Daoy (cell line): ENCODE measurements around the gene PSG7. TPM values are rescaled to one million over a fixed set of nuclear protein-coding genes. Genes with fewer than 3 reads are reported as not detected.
"Not testable (repeated sequence)": the region's sequence is repeated elsewhere in the genome, so short reads cannot be mapped to it uniquely, and the experiment has no call there.

Experiments
- DNase-seq: peaks from one replicate; pipeline ENCODE4 v3.0.0-alpha.2; 2015; ENCODE audit warnings: low read depth
- total RNA-seq: library from RNA; depleted of rRNA; stranded (reverse); fragments of >200 nt; shearing (Covaris generic); gene quantifications from 2 replicates; pipeline ENCODE4 v1.2.3, GENCODE V29; 2014; rRNA removed

Gene PSG7
- not detected in 2 replicates for total RNA-seq

DNA sequence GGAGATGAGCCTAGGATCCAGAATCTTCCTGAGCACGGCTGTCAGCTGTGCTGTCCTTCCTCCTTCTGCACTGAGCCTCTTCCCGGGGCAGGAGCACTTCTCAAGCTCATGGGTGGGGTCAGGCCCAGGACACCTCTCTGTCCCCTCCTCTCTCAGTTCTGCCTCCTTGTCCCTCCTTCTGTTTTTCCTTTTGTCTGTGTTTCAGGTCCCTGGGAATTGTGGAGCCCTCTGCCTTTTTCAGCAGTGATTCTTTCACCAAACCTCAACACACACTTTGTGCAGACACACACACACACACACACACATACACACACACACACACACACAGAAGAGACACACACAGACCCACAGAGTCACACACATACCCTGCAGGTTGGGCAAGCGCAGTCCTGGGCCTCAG lies at the start of gene PSG7:
Gene PSG7, minus strand, starts transcription at position 101 of the 400 bp plus-strand sequence. CDS start 131 bp downstream, outside the sequence.
- DNase-seq, result not testable (repeated sequence)

DNA sequence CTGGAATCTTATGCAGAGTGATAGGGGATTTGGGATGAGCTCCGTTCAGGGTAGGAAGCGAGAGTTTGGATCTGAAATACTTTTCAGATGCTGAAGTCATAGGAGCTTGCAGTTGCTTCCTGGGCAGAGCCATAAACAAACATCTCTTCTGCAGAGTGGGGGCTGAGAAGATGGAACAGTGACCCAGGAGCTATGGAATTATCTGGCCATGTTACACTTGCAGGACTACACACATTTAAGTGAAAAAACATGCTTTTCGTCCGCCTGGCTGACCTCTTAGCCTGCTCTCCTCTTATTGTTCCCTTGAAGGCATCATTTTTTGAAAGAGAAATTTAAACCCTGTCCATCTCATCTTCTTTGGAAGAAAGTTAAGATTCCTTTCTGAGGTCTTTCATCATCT lies 48.6 kb upstream of the PSG7 start:
- no peak for DNase-seq

DNA sequence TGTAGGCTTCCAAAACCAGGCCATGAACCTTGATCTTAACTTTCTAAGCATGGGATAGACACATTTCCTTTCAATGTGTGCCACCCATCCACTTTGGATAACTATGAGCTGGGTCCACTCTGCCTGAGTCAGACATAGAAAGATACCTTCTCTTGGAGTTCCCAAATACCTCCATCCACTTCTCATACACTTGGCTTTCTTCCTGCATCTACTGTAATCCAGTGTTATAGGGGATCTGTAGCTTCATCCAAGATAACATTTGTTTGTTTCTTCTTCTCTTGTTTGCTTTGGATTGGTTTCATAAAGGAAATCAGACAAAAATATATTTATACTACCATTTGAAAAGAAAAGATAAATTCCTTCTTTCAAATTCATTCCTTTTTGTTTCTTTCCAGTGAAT lies 45.1 kb upstream of the PSG7 start:
- not testable (repeated sequence) for DNase-seq

DNA sequence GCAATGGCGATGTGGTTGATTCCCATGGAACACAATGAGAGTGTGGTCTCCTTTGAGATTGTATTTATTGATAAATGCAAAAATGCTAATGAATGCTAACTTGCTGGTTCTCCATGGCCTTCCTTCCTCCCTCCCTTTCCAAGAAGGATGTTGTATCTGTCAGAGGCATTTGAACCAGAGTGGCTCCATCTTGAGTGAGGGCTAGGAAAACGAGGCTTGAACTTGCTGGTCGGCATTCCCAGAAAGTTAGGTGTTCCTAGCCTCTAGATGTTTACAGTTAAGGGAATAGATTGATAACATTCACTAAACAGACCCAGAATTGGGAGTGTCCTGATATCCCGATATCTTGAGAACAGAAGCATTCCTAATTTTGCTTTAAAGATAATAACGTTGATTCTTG lies 34.4 kb upstream of the PSG7 start:
- not testable (repeated sequence) for DNase-seq

DNA sequence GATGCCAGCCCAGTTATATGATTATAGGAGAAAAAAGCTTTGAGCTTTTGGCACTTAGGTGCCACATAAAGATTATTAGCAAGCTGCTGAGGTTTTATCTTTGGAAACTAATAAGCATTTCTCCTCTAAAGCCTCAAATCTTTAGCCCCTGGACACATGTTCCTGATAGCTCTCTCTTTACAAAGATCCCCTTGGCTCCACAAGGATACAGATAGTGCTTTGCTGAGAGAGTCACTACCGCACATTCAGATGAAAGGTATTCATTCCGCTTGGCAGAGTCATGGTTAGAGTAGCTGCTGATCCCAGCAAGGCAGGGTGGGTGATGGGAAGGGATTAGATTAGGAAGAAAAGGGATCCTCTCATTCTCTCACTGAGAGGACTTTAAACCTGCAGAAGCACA lies 28.2 kb upstream of the PSG7 start:
- DNase-seq, result peak; percentile 43

DNA sequence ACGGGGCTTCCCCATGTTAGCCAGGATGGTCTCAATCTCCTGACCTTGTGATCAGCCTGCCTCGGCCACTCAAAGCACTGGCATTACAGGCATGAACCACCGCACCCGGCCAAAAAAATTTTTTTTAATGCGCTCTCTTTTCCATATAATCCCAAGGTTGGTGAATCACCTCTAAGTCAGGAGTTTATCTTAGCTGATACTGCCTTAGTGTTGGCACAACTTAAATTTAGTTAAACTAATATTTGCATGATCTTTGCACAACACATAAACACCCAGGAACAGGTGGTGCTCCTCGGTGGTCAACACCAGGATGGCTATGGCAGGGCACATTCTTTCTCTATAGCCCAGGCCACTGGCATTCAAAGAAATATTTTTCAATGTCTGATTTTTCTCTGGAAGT lies 24.1 kb upstream of the PSG7 start:
- DNase-seq, result no peak

DNA sequence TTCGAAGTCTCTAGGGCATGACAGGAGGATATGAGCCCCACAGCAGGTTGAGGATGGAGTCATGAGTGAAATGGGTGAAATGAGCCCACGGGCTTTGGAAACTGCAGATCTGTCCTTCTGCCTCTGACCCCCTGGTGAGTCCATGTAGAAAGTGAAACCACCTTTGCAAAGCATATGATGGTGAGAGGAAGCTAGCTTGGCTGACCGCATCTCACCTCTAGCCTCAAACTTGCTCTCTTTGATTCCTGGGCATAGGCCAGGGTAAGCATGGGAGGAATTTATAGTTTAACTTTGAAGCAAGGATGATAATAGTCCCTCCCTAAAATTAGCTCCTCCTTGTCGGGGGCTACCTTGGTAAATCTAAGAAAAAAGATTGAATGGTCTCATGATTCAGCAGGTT lies 15.1 kb upstream of the PSG7 start:
- peak; percentile 12 for DNase-seq

DNA sequence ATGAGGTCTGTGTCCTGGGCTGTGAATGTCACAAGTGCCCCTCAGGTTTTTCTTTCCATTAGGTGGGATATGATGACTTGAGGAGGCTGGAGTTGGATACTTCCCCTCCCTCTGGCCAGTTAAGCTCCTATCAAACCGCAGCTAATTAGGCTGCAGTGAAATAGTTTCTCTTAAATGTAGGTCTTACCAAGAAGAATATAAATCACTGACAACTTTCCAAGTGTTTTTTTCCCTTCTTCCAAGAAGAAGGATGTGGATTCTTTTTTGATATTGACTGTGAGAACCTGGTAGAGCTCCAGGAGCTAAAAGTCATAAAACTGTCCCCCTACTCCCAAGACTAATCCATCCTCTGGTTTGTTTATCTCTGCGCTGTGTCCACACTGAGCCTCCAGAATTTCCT lies 14.5 kb upstream of the PSG7 start:
- not testable (repeated sequence) for DNase-seq

DNA sequence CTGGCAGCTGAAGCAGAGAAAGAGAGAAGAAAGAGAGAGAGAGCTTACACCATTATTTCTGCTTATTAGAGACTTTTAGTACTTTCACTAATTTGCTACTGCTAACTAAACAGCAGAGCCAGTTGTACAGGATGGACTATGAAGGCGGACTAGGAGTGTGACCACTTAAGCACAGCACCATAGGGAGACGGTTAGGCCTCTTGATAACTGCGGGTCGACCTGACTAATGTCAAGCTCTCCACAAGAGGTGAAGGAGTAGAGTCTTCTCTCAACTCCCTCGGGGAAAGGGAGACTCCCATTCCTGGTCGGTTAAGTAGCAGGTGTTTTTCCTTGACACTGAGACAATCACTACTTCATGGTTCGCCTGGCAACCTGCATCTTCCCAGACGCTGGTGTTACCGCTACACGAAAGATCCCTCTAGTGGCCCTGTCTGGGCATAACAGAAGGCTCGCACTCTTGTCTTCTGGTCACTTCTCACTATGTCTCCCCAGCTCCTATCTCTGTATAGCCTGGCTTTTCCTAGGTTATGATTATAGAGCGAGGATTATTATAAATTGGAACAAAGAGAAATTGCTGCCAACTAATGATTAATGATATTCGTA lies 5.3 kb upstream of the PSG7 start:
- DNase-seq, result no peak

DNA sequence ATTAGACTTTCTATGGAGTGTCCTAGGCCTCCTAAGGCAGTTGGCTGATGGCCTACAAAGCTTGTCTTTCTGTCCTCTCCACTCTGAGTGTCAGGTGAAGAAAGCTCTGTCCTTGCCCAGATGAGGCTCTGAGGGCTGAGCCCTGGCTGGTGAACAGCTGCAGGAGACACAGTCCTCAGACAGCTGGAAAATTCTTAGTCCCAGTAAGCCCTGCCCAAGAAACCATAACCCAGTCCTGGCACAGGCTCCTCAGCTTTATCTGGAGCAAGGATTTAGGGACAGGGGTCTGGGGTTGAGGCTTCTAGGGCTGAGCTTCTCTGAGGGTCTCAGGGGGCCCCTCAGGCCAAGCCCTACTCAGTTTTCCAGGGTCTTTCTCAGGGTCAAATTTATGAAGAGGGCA lies 2.3 kb downstream of the PSG7 start:
- DNase-seq, result not testable (repeated sequence)

DNA sequence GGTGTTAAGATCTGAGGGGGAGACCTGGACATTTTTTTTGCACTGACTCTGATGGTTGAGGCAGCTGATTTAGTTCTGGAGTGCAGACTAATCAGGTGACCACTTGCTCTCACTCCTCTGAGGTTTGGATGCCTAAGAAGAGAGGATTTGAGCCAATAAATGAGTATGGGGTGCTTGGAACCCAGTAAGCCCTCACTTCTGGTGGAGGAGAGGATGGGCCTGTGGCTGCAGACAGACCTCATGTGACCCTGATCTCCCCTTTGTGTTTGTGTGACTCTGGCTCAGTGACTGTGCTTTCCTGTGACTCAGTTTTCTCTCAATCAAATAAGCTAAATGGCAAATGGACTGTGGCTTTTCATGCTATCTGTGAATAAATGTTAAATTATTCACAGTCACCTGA lies 2.8 kb downstream of the PSG7 start:
- DNase-seq, result not testable (repeated sequence)

DNA sequence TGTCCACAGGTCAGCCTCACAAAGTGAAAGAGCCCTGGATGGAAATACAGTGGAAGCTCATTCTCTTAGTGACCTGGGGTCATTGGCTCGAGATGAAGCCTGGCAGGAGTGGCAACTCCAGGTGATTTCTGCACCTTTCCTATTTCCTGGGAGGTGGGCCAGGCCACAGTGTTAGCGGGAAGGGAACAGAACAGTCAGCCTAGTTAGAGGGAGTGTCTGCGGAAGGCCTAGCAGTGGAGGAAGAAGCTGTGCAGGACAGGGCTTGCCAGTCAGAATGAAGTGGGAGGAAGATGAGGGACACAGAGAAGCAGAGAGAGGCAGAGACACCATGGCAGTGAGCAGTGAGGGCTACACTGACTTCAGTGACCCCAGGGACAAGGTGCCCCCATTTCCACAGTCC lies 3.6 kb downstream of the PSG7 start:
- not testable (repeated sequence) for DNase-seq

DNA sequence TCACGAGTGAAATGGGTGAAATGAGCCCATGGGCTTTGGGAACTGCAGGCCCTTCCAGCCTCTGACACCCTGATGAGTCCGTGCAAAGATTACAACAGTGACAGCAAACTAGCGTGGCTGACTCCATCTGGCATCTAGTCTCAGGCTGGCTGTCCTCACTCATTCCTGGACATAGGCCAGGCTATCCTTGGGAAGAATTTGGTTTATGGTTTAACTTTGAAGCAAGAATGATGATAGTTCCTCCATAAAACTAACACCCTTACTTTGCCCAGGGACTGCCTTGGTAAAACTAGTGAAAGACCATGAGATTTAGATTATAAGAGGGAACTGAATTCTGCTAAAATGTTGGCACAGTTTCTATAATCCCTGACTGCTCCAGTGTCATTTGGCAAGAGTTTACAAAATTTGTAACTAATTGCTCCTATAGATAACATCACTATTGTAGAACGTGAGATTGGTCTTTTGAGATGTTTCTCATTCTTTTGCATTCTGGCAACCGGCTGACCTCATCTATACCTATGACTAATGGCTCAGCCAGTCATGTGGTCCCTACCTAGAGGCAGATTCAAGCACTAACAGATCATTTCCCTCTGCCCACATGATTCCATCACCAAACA lies 4.4 kb downstream of the PSG7 start:
- DNase-seq, result peak; percentile 79

DNA sequence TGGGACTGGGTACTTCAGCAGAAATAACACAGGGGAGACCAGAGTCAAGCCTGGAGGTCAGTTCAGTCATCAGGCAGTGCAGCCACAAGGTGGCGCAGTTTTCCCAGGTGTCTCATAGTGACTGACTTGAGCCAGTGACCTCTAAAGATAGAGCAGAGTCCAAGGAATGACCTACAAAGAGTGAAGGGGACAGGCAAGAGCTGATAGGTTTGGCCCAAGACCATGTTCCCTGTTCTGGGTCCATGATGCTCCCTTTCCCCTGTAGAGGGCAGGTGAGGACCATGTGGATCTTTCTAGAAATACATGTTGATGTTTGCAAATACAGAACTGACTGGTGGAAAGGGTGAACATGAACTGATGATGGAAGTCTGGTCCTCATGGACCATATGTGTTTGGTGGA lies 6.8 kb downstream of the PSG7 start:
- DNase-seq, result peak; percentile 35

DNA sequence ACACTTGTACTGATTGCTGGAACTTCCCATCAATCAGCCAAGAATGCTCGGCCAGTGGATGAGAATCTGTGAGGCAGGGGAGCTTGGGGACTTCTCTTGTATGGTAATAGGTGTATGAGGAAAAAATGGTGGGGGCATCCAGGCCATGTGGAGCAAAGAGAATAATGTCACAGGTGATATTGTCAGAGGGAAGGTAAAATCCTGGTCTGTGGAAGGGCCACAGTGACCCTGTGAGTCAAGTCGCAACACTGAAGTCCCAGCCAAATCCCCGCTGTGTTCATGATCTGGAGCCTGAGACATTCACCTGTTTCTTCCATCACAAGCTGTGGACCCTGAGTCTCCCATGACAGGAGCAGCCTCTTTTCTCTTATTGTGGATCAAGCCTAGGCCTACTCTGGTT lies 8.1 kb downstream of the PSG7 start:
- no peak for DNase-seq

DNA sequence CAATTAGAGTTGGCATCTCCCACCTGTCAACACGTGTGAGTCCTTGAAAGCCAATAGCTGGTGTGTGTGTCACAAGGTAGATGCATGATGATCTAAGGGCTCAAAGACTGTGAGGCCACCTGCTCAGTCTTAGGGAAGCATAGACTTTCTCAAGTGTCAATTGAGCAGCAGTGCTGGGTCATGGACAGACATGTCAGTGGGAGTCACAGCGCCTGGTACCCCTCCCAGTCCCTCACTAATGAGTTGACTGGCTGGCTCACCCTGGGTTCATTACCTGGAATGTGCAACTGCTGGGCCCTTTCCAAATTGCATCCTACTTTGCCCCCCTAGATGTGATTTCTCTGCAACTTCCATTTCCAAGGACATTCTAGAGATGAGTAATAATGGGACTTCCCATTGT lies 10.2 kb downstream of the PSG7 start:
- DNase-seq, result no peak

DNA sequence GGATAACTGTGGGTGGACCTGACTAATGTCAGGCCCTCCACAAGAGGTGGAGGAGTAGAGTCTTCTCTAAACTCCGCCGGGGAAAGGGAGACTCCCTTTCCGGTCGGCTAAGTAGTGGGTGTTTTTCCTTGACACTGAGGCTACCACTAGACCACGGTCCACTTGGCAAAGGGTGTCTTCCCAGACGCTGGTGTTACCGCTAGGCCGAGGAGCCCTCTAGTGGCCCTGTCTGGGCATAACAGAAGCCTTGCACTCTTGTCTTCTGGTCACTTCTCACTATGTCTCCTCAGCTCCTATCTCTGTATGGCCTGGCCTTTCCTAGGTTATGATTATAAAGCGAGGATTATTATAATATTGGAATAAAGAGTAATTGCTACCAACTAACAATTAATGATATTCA lies 13.9 kb downstream of the PSG7 start:
- peak; percentile 66 for DNase-seq

DNA sequence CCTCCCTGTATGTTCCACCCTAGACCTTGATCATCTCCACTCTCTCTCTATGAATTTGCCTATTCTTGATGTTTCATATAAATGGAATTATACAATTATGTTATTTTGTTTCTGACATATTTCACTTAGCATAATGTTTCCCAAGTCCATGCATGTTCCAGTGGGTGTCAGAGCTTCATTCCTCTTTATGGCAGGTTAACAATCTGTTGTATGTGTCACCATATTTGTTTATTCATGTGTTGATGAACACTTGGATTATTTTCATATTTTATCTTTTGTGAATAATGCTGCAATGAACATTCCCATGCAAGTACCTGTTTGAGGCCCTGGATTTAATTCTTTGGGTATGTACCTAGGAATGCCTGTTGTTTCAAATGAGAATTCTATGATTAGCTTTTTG lies 16.0 kb downstream of the PSG7 start:
- not testable (repeated sequence) for DNase-seq

DNA sequence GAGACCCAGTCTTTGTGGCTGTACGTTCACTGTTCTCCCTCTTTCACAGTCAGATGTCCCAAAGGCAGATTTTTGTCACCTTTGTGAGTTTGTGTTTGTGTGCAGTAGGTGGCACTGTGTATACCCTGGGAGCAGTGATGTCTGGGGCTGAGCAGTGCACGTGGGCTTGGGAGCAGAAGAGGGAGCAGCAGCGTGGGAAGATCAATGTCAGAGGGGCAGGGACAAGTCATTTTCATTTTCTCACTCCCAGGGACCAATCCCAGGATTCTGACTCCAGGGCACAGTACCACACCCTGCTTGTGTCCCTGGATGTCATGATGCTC lies 17.3 kb downstream of the PSG7 start:
- DNase-seq, result peak; percentile 13

DNA sequence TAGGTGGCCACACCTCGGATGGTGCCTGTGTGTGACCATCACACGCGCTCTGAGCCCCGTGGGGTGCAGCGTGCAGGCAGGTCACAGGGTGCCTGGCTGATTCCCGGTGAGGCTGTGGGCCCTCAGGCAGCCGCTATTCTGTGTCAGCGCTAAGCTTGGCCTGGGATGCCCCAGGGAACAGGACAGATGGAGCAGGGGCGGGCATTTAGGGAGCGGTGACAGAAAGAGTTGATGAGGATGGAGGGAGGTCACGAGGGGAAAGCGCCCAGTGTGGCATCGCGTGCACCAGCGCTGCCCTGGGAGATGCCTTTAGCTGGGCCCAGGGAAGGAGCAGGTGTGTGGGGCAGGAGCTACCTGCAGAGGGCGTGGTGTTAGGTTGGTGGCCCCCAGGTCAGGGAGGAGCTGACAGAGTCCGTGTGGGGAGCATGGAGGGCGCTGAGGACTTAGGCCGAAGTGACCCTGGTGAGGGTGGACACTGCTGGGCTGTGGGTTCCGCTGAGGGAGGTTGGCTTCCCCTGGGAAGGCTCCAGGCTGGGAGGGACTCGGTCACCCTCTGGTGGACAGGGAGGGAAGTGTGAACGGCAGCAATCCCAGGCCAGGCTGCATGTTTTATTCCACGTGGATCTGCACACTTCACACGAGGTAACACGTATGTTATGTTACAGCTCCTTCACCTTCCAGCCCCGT lies 17.8 kb downstream of the PSG7 start:
- peak; percentile 41 for DNase-seq

DNA sequence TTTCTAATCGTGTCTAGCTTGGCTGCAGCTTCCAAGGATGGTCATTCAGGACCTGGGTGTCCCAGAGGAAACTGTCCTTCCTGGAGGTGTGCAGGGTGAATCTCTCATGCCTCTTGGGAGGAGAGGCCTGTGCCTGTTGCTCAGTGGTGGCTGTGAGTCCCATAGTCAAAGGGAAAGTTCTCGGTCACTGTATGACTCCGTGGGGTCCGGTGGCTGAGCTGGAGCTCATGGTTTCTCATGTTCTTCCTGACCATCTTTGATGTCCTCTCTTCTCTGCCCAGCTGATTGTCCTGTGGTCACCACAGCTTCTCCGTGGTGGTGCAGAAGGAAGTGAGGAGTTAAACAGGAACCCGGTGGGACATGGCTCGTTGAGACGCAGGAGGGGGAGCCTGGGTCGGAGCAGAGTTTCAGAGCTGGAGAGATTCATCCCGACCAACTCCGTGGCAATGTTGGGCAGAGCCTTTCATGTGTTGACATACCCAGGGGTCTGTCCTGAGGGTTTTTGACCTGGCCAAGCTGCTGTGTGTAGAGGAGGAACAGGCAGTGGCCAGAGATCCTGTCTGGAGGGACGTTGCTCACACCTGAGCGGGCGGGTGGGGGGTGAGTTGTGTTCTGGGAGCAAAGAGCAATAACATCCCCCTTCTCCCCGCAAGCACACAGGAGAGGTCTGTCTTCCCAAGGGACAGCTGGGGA lies 18.5 kb downstream of the PSG7 start:
- not testable (repeated sequence) for DNase-seq

DNA sequence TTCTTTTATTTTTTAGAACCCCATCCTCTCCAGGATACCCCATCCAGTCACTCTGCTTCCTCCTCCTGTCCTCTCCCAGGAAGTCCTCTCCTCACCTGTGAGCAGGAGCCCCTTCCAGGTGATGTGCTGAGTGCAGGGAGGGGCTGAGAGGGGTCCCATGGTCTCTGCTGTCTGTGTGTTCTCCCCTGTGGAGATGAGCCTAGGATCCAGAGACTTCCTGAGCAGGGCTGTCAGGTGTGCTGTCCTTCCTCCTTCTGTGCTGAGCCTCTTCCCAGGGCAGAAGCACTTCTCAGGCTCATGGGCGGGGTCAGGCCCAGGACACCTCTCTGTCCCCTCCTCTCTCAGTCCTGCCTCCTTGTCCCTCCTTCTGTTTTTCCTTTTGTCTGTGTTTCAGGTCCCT lies 19.4 kb downstream of the PSG7 start, which contains the start of gene PSG6:
Gene PSG6, minus strand, starts transcription at position 261 of the 400 bp plus-strand sequence. Its CDS starts 102 bp downstream, at position 159.
- not testable (repeated sequence) for DNase-seq

DNA sequence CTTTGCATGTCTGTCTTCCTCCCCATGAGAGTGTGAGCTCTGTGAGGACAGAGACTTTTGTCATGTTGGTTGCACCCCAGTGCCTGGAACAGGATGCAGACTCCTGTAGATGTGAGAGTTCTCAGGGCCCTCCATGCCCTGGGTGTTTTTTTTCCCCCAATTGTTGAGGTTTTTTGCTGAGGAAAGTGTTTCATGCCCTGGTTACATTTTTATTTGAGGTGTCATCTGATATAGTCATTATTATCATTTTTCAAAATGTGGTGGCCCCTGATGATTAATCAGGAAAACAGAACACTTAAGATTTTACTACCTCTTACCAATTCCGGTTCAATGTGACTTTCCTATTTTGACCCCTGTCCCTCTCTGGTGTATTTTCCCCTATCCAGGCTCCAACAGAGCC lies 20.1 kb downstream of the PSG7 start:
- DNase-seq, result not testable (repeated sequence)
